Kidney (tissue), 14 donors: ENCODE results near the gene KIF22. TPM values are rescaled to one million over a fixed set of nuclear protein-coding genes. Genes with fewer than 3 reads are reported as not detected.
"Not testable (repeated sequence)": the region's sequence is repeated elsewhere in the genome, so short reads cannot be mapped to it uniquely, and the experiment has no call there.

Experiments
- DNase-seq, 5 donors: peaks; one replicate each; pipeline ENCODE4 v3.0.0-alpha.2; 2013 to 2020
- FAIRE-seq: peaks from 2 replicates; lab custom pipeline; 2012; peaks lifted over from hg19 to GRCh38; lab: Jason Lieb, UNC
- H3K27ac ChIP-seq, 2 donors: one replicate each; pipeline ENCODE4 v1.7.0; 2013; ENCODE audit warnings: low read depth in 2 of 2, low read length in 2 of 2, inconsistent platforms in 1 of 2
- H3K27me3 ChIP-seq: one replicate; pipeline ENCODE4 v1.7.1; 2013; ENCODE audit warnings: low read length, inconsistent platforms; ENCODE audit not compliant: control insufficient read depth, insufficient read depth
- H3K36me3 ChIP-seq, 3 donors: one replicate each; pipeline versions ENCODE4 v1.7.0 to v1.7.1; 2013; ENCODE audit warnings: low read length in 3 of 3, control low read depth in 1 of 3, inconsistent platforms in 1 of 3; ENCODE audit not compliant: insufficient read depth in 3 of 3, control insufficient read depth in 2 of 3
- H3K4me1 ChIP-seq, 3 donors: one replicate each; pipeline versions ENCODE4 v1.7.0 to v1.7.1; 2013; ENCODE audit warnings: low read length in 3 of 3, inconsistent platforms in 1 of 3, low read depth in 1 of 3; ENCODE audit not compliant: control insufficient read depth in 2 of 3, insufficient read depth in 2 of 3
- H3K4me3 ChIP-seq, 3 donors: one replicate each; pipeline versions ENCODE4 v1.7.0 to v1.8.1; 2013; ENCODE audit warnings: low read length in 3 of 3, control low read depth in 1 of 3, inconsistent platforms in 1 of 3
- H3K9ac ChIP-seq, 3 donors: one replicate each; pipeline versions ENCODE4 v1.7.0 to v1.7.1; 2013; ENCODE audit warnings: low read length in 3 of 3, control low read depth in 1 of 3, inconsistent platforms in 1 of 3
- H3K9me3 ChIP-seq, 3 donors: one replicate each; pipeline versions ENCODE4 v1.7.0 to v1.7.1; 2013; ENCODE audit warnings: low read length in 3 of 3, control low read depth in 1 of 3, inconsistent platforms in 1 of 3; ENCODE audit not compliant: control insufficient read depth in 2 of 3, insufficient read depth in 1 of 3
- intact Hi-C: fragments of 100-400 bp; cut with DNase I; formaldehyde crosslinking; loops from one replicate; pipeline ENCODE4 v1.11.1; 2022
- polyA plus RNA-seq: library from polyadenylated mRNA; stranded (reverse); fragments of 350-450 nt; fragmentation: Illumina TruSeq; extraction: RNeasy Lipid Tissue Mini Kit (QIAGEN cat#74804); gene quantifications from one replicate; pipeline ENCODE4 v1.2.3, GENCODE V29; 2014; ENCODE audit warnings: low read depth, low replicate concordance; ENCODE audit not compliant: insufficient read depth
- total RNA-seq: library from RNA; stranded (reverse); fragmentation: NEBNext Ultra II Directional; extraction: Animal tissue kit (Norgen Biotek cat#: 25700); gene quantifications from one replicate; pipeline ENCODE4 v1.2.1, GENCODE V29; 2021
- TF ChIP-seq, protein P1 (sequence below): IDR thresholded peaks from 3 replicates; pipeline ENCODE4 v1.5.1; 2012; ENCODE audit warnings: mild to moderate bottlenecking, moderate library complexity, borderline replicate concordance; ENCODE audit not compliant: insufficient read depth; ENCODE audit errors: extremely low read depth
- donor health status: control.
- donor health status: control.
- donor health status: control.
- donor health status: control.
- donor health status: control.
- donor health status: DM: yes; HTN: yes; CAD: no.
- donor health status: Normal renal cell carcinoma (clear cell type).

Gene KIF22
- total and polyA plus RNA-seq, 2 donors from 2014 or later, result 32.3 to 42.9 TPM

DNA sequence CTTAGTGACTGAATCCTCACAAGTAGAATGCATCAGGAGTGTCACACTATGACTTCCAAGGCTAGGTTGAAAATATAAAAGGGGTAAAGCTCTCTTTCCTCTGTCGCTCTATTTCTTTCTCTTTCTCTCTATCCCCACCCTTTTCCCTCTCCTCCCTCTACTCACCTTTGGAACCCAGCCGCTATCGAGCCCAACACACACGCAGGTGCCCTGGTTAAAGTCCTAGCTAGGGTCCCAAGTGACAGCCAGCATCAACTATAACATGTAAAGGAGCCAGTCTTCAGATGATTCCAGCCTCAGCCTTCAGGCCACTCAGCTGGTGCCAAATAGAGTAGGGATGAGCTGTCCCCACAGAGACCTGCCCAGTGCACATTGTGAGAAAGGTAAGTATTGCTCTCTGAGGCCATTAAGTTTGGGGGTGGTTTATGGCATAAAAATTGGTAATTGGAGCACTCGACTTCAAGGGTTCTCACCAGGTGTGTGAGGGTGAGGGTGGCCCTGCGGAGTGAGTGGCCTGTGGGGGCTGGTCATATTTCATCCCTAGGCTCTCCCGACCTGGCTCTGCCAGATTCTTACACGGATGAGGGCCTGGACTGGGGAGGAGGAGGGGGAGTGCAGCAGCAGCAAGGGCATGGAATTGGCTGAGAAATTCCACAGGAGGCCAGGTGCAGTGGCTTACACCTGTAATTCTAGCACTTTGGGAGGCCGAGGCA is 29.8 kb upstream of the KIF22 start:
- Histone ChIP-seq H3K9me3 (no peaks in the 10 kb centered on the region), H3K27ac (no peak overlapping the region), H3K36me3 (no peaks in the 10 kb centered on the region), H3K4me1 (peaks cover 0 to 2% (median 0%) of the 10 kb centered on the region in 3 donors), H3K27me3 (no peaks in the 10 kb centered on the region), H3K9ac (no peak overlapping the region), H3K4me3 (no peak overlapping the region)
- intact Hi-C loops, result no loop called here
- DNase-seq, result peak in 4 of 5 donors; percentile 63 to 72 (median 68)
- TF ChIP-seq, protein P1, sequence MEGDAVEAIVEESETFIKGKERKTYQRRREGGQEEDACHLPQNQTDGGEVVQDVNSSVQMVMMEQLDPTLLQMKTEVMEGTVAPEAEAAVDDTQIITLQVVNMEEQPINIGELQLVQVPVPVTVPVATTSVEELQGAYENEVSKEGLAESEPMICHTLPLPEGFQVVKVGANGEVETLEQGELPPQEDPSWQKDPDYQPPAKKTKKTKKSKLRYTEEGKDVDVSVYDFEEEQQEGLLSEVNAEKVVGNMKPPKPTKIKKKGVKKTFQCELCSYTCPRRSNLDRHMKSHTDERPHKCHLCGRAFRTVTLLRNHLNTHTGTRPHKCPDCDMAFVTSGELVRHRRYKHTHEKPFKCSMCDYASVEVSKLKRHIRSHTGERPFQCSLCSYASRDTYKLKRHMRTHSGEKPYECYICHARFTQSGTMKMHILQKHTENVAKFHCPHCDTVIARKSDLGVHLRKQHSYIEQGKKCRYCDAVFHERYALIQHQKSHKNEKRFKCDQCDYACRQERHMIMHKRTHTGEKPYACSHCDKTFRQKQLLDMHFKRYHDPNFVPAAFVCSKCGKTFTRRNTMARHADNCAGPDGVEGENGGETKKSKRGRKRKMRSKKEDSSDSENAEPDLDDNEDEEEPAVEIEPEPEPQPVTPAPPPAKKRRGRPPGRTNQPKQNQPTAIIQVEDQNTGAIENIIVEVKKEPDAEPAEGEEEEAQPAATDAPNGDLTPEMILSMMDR, result no peak
- FAIRE-seq, result no peak

DNA sequence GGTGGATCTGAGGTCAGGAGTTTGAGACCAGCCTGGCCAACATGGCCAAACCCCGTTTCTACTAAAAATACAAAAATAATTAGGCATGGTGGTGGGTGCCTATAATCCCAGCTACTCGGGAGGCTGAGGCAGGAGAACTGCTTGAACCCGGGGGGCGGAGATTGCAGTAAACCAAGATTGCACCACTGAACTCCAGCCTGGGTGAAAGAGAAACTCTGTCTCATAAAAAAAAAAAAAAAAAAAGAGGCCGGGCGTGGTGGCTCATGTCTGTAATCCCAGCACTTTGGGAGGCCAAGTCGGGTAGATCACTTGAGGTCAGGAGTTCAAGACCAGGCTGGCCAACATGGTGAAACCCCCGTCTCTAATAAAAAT is 29.3 kb upstream of the KIF22 start:
- H3K9me3 ChIP-seq, H3K27me3 ChIP-seq, DNase-seq, H3K9ac ChIP-seq, intact Hi-C loops, H3K4me1 ChIP-seq, H3K36me3 ChIP-seq, H3K4me3 ChIP-seq, FAIRE-seq, H3K27ac ChIP-seq: not testable (repeated sequence)

DNA sequence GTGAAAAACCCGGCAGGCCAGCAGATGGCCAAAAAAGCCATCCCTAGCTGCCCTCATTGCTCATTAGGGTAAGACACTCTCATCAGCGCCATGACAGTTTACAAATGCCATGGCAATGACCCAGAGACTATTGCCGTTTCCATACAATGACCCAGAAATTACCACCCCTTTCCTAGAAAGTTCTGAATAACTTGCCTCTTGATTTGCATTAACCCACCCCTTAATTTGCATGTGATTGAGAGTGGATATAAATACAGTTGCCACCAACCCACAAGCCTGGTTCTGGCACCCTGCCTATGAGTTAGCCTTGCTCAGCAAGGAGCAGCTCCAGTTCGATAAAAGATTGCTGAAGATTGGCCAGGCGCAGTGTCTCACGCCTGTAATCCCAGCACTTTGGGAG is 28.7 kb upstream of the KIF22 start:
- DNase-seq (no peak), FAIRE-seq (no peak)
- TF ChIP-seq, protein P1, result no peak
- H3K9me3 ChIP-seq, result no peaks in the 10 kb centered on the region
- no peak overlapping the region for H3K9ac ChIP-seq
- H3K27ac ChIP-seq, result no peak overlapping the region
- intact Hi-C loops, result no loop called here
- no peaks in the 10 kb centered on the region for H3K27me3 ChIP-seq
- H3K36me3 ChIP-seq, result no peaks in the 10 kb centered on the region
- H3K4me3 ChIP-seq, result no peak overlapping the region
- peaks cover 0 to 2% (median 0%) of the 10 kb centered on the region in 3 donors for H3K4me1 ChIP-seq

DNA sequence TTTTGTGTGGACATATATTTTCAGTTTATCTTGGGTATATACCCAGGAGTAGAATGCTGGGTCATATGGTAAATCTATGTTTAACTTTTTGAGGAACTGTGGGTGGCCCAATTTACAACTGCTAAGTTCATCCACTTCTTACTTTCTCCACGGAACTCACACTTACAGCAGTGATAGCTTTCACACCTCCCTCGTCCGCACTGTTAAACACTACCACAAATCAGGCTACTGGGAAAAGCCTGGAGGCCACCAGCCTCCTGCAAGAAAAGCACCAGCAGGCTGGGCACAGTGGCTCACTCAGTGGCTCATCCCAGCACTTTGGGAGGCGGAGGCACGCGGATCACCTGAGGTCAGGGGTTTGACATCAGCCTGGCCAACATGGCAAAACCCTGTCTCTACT is 27.2 kb upstream of the KIF22 start:
- DNase-seq, result no peak
- Histone ChIP-seq H3K4me1 (no peaks in the 10 kb centered on the region), H3K9ac (no peak overlapping the region), H3K27ac (no peak overlapping the region), H3K9me3 (no peaks in the 10 kb centered on the region), H3K4me3 (no peak overlapping the region), H3K27me3 (no peaks in the 10 kb centered on the region), H3K36me3 (no peaks in the 10 kb centered on the region)
- intact Hi-C loops, result no loop called here
- FAIRE-seq, result no peak
- TF ChIP-seq, protein P1, result no peak
